WI38 (cell line): Measurements from ENCODE around the gene SH3TC1.

Experiments
- H3K4me3 ChIP-seq: 2 replicates; pipeline ENCODE4 v1.5.1; 2011; ENCODE audit warnings: low read depth, mild to moderate bottlenecking, control low read depth, low read length
- CTCF ChIP-seq: IDR thresholded peaks from 2 replicates; pipeline ENCODE4 v1.5.1; 2012; ENCODE audit warnings: low read depth, mild to moderate bottlenecking, control low read depth, low read length

SH3TC1 gene

GRCh38 chr4:8254076-8254475 is 55.0 kb downstream of the SH3TC1 start:
- no peak overlapping the region for H3K4me3 ChIP-seq
- TF ChIP-seq CTCF: no peak

- no peak overlapping the region for H3K4me3 ChIP-seq
- no peak for TF ChIP-seq CTCF
Measured at GRCh38 chr4:8255698-8256441, 56.8 kb downstream of the SH3TC1 start.

- no peak for TF ChIP-seq CTCF
- H3K4me3 ChIP-seq: no peak overlapping the region
Measured at GRCh38 chr4:8257854-8258253, 58.8 kb downstream of the SH3TC1 start.

GRCh38 chr4:8258552-8259212 is 59.6 kb downstream of the SH3TC1 start:
- no peak overlapping the region for H3K4me3 ChIP-seq
- no peak for TF ChIP-seq CTCF

GRCh38 chr4:8259743-8260430 is 60.8 kb downstream of the SH3TC1 start:
- no peak overlapping the region for H3K4me3 ChIP-seq
- no peak for TF ChIP-seq CTCF

- no peak for TF ChIP-seq CTCF
- no peak overlapping the region for H3K4me3 ChIP-seq
Measured at GRCh38 chr4:8260656-8261111, 61.6 kb downstream of the SH3TC1 start.
